Keratinocyte (primary cell): Measurements from ENCODE around the gene MGAT1. TPM values are rescaled to one million over a fixed set of nuclear protein-coding genes. Genes with fewer than 3 reads are reported as not detected.
"Not testable (repeated sequence)": the region's sequence is repeated elsewhere in the genome, so short reads cannot be mapped to it uniquely, and the experiment has no call there.

Experiments used
- DNase-seq: peaks from one replicate; pipeline ENCODE4 v3.0.0-alpha.2; 2011; ENCODE audit warnings: low read depth, missing footprints, low spot score
- FAIRE-seq: peaks from 2 replicates; lab custom pipeline; 2011; peaks lifted over from hg19 to GRCh38; lab: Jason Lieb, UNC
- H2AFZ ChIP-seq: 2 replicates; pipeline ENCODE4 v1.6.0; 2012; ENCODE audit warnings: low read length, control low read depth, inconsistent platforms; ENCODE audit not compliant: control insufficient read depth
- H3K27ac ChIP-seq: 2 replicates; pipeline ENCODE4 v1.5.1; 2011; ENCODE audit warnings: low read length; ENCODE audit not compliant: control insufficient read depth, insufficient read depth
- H3K27me3 ChIP-seq: 3 replicates; pipeline ENCODE4 v1.6.0; 2011; ENCODE audit warnings: low read length; ENCODE audit not compliant: control insufficient read depth, insufficient read depth; ENCODE audit errors: extremely low read depth
- H3K36me3 ChIP-seq, 2 experiments: 2 replicates in 1 of 2; 3 replicates in 1 of 2; pipeline ENCODE4 v1.5.1; 2011; ENCODE audit warnings: low read length in 2 of 2, mild to moderate bottlenecking in 1 of 2; ENCODE audit not compliant: control insufficient read depth in 2 of 2, insufficient read depth in 2 of 2; ENCODE audit errors: extremely low read depth in 1 of 2
- H3K4me1 ChIP-seq: 3 replicates; pipeline ENCODE4 v1.5.1; 2011; ENCODE audit warnings: low read length; ENCODE audit not compliant: control insufficient read depth, insufficient read depth; ENCODE audit errors: extremely low read depth
- H3K4me2 ChIP-seq: 3 replicates; pipeline ENCODE4 v1.6.0; 2011; ENCODE audit warnings: low read depth, low read length; ENCODE audit not compliant: control insufficient read depth, insufficient read depth; ENCODE audit errors: extremely low read depth
- H3K4me3 ChIP-seq, 3 experiments: fragments of 200-600 bp in 1 of 3; sonication (generic) in 1 of 3; 2 replicates in 2 of 3; 3 replicates in 1 of 3; pipeline ENCODE4 v1.5.1; 2011 to 2016; ENCODE audit warnings: low read length in 3 of 3, mild to moderate bottlenecking in 3 of 3, control low read depth in 2 of 3, inconsistent platforms in 1 of 3, low read depth in 1 of 3, mixed read lengths in 1 of 3, mixed run types in 1 of 3, moderate library complexity in 1 of 3; ENCODE audit not compliant: control insufficient read depth in 2 of 3, insufficient read depth in 2 of 3; ENCODE audit errors: extremely low read depth in 1 of 3
- H3K79me2 ChIP-seq: 2 replicates; pipeline ENCODE4 v1.6.0; 2012; ENCODE audit warnings: low read length; ENCODE audit not compliant: control insufficient read depth, insufficient read depth
- H3K9ac ChIP-seq: 3 replicates; pipeline ENCODE4 v1.6.0; 2011; ENCODE audit warnings: low read length; ENCODE audit not compliant: control insufficient read depth, insufficient read depth; ENCODE audit errors: extremely low read depth
- H3K9me1 ChIP-seq: 3 replicates; pipeline ENCODE4 v1.6.0; 2011; ENCODE audit warnings: low read length; ENCODE audit not compliant: control insufficient read depth, insufficient read depth; ENCODE audit errors: extremely low read depth
- H3K9me3 ChIP-seq: 2 replicates; pipeline ENCODE4 v1.5.1; 2012; ENCODE audit warnings: low read depth, low read length; ENCODE audit not compliant: control insufficient read depth
- H4K20me1 ChIP-seq: 3 replicates; pipeline ENCODE4 v1.6.0; 2011; ENCODE audit warnings: low read length; ENCODE audit not compliant: control insufficient read depth, insufficient read depth; ENCODE audit errors: extremely low read depth
- EZH2 ChIP-seq: IDR thresholded peaks from one replicate; pipeline ENCODE4 v1.6.1; 2012; ENCODE audit warnings: inconsistent platforms, mild to moderate bottlenecking, low read length, moderate library complexity
- dilution Hi-C: fragments of 300-500 bp; cut with MboI; formaldehyde crosslinking; loops from one replicate; pipeline ENCODE4 v1.7.0; 2020; ENCODE audit warnings: low sequenced_read_pairs; ENCODE audit not compliant: extremely low pct_ligation_motif_present
- polyA plus RNA-seq, 5 experiments: library from polyadenylated mRNA; depleted of rRNA in 3 of 5; stranded (reverse) in 3 of 5; stranded (forward) in 1 of 5; unstranded in 1 of 5; fragments of >200 nt; gene quantifications; 1 replicate in 1 of 5; 2 replicates in 3 of 5; 3 replicates in 1 of 5; pipeline versions ENCODE4 v1.2.1 to v1.2.3, GENCODE V29; 2011 to 2012; ENCODE audit warnings: missing spikeins in 2 of 5, low read depth in 1 of 5, low replicate concordance in 1 of 5
- TF ChIP-seq, protein P1 (sequence below), 3 experiments: IDR thresholded peaks in 1 of 3; conservative IDR thresholded peaks in 1 of 3; optimal IDR thresholded peaks in 1 of 3; 2 replicates in 2 of 3; 3 replicates in 1 of 3; pipeline versions ENCODE3 to v1.5.1; 2011; ENCODE audit warnings: low read length in 3 of 3, mild to moderate bottlenecking in 3 of 3, moderate library complexity in 2 of 3, control low read depth in 1 of 3, inconsistent platforms in 1 of 3; ENCODE audit not compliant: insufficient read depth in 2 of 3; ENCODE audit errors: extremely low read depth in 1 of 3

MGAT1 gene
- polyA plus RNA-seq, 1 donor (not counting 4 experiments of a cell fraction or from before 2014, with no cell fraction given), result 80.3 TPM

DNA sequence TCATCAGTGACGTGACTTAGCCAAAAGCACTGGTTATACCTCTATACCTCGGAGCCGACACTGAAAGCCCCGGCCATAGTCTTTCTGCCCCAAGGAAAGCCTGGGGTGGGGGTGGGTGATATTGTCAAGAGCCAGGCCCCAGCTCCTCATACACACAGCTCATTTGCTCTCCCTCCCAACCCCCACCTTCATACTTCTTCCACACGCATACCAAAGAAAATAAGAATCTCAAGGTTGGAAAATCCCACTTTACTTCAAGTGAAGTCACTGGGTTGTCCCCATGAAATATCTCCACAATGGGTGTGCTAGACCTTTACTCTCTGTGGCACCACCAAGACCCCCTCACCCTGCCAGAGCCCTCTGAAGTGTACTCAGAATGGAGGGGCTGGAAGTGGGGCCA lies 27.1 kb upstream of the MGAT1 start:
- peaks cover 0 to 3% of the 10 kb centered on the region in 2 experiments for H3K36me3 ChIP-seq
- H3K9me1 ChIP-seq, result peaks cover 5% of the 10 kb centered on the region
- no peak overlapping the region for H2AFZ ChIP-seq
- FAIRE-seq (no peak), DNase-seq (no peak)
- dilution Hi-C loops, result no loop called here
- H3K27ac ChIP-seq, result no peak overlapping the region
- H4K20me1 ChIP-seq, result no peaks in the 10 kb centered on the region
- peaks cover 39% of the 10 kb centered on the region for H3K4me1 ChIP-seq
- no peaks in the 10 kb centered on the region for H3K9me3 ChIP-seq
- no peak for TF ChIP-seq EZH2
- TF ChIP-seq, protein P1, sequence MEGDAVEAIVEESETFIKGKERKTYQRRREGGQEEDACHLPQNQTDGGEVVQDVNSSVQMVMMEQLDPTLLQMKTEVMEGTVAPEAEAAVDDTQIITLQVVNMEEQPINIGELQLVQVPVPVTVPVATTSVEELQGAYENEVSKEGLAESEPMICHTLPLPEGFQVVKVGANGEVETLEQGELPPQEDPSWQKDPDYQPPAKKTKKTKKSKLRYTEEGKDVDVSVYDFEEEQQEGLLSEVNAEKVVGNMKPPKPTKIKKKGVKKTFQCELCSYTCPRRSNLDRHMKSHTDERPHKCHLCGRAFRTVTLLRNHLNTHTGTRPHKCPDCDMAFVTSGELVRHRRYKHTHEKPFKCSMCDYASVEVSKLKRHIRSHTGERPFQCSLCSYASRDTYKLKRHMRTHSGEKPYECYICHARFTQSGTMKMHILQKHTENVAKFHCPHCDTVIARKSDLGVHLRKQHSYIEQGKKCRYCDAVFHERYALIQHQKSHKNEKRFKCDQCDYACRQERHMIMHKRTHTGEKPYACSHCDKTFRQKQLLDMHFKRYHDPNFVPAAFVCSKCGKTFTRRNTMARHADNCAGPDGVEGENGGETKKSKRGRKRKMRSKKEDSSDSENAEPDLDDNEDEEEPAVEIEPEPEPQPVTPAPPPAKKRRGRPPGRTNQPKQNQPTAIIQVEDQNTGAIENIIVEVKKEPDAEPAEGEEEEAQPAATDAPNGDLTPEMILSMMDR (optimal IDR thresholded peaks at IDR 0.05 in 1 of 3, IDR thresholded peaks at IDR 0.05 in 1 of 3, conservative IDR thresholded peaks at IDR 0.05 in 1 of 3; ENCODE audit: extremely low read depth in 1 of 3, insufficient read depth in 2 of 3, low read length in 3 of 3), result no peak
- H3K27me3 ChIP-seq, result no peaks in the 10 kb centered on the region
- peak overlapping the region in 1 of 3 experiments; percentile 72 for H3K4me3 ChIP-seq
- no peak overlapping the region for H3K9ac ChIP-seq
- H3K79me2 ChIP-seq, result peaks cover 6% of the 10 kb centered on the region
- no peak overlapping the region for H3K4me2 ChIP-seq

DNA sequence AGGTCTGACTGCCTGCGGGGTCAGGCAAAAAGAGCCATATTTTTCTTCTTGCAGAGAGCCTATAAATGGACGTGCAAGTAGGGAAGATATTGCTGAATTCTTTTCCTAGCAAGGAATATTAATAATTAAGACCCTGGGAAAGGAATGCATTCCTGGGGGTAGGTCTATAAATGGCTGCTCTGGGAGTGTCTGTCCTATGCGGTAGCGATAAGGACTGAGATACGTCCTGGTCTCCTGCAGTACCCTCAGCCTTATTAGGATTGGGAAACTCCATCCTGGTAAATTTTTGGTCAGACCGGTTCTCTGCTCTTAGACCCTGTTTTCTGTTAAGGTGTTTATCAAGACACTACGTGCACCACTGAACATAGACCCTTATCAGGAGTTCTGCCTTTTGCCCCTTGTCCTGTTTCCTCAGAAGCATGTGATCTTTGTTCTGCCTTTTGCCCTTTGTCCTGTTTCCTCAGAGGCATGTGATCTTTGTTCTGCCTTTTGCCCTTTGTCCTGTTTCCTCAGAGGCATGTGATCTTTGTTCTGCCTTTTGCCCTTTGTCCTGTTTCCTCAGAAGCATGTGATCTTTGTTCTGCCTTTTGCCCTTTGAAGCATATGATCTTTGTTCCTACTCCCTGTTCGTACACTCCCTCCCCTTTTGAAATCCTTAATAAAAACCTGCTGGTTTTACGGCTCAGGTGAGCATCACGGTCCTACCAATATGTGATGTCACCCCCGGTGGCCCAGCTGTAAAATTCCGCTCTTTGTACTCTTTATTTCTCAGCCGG lies 26.3 kb upstream of the MGAT1 start:
- H3K9me3 ChIP-seq, H3K27me3 ChIP-seq, H3K27ac ChIP-seq, DNase-seq, dilution Hi-C loops, FAIRE-seq, H3K4me2 ChIP-seq, H4K20me1 ChIP-seq, H3K36me3 ChIP-seq, H3K79me2 ChIP-seq, H3K9ac ChIP-seq, H2AFZ ChIP-seq, H3K4me3 ChIP-seq, H3K9me1 ChIP-seq: not testable (repeated sequence)
- peaks cover 42% of the 10 kb centered on the region for H3K4me1 ChIP-seq

DNA sequence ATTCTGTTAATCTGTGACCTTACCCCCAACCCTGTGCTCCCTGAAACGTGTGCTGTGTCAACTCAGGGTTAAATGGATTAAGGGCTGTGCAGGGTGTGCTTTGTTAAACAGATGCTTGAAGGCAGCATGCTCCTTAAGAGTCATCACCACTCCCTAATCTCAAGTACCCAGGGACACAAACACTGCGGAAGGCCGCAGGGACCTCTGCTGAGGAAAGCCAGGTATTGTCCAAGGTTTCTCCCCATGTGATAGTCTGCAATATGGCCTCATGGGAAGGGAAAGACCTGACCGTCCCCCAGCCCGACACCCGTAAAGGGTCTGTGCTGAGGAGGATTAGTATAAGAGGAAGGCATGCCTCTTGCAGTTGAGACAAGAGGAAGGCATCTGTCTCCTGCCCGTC lies 24.8 kb upstream of the MGAT1 start:
- H3K4me3 ChIP-seq, H3K4me2 ChIP-seq, H4K20me1 ChIP-seq, H3K9me1 ChIP-seq, dilution Hi-C loops, H3K9ac ChIP-seq, FAIRE-seq, H3K36me3 ChIP-seq, H3K9me3 ChIP-seq, H3K27me3 ChIP-seq, H3K79me2 ChIP-seq, H2AFZ ChIP-seq, H3K27ac ChIP-seq, DNase-seq: not testable (repeated sequence)
- peaks cover 40% of the 10 kb centered on the region for H3K4me1 ChIP-seq
